Skeletal muscle tissue (tissue), 4 donors: ENCODE results near the gene IQCN. TPM values are rescaled to one million over a fixed set of nuclear protein-coding genes. Genes with fewer than 3 reads are reported as not detected.

Experiments used
- H3K27ac ChIP-seq: one replicate; pipeline ENCODE4 v1.7.0; 2013; ENCODE audit warnings: mild to moderate bottlenecking, low read depth, low read length, inconsistent platforms
- H3K27me3 ChIP-seq, 3 donors: one replicate each; pipeline ENCODE4 v1.7.0; 2013; ENCODE audit warnings: low read length in 3 of 3; ENCODE audit not compliant: control insufficient read depth in 3 of 3, insufficient read depth in 3 of 3
- H3K36me3 ChIP-seq, 3 donors: one replicate each; pipeline ENCODE4 v1.7.0; 2013; ENCODE audit warnings: low read length in 3 of 3; ENCODE audit not compliant: control insufficient read depth in 3 of 3, insufficient read depth in 3 of 3
- H3K4me1 ChIP-seq, 3 donors: one replicate each; pipeline ENCODE4 v1.7.0; 2013; ENCODE audit warnings: low read length in 3 of 3, mild to moderate bottlenecking in 3 of 3; ENCODE audit not compliant: control insufficient read depth in 3 of 3, insufficient read depth in 3 of 3
- H3K4me3 ChIP-seq, 3 donors: one replicate each; pipeline ENCODE4 v1.7.0; 2013; ENCODE audit warnings: low read length in 3 of 3
- H3K9ac ChIP-seq, 3 donors: one replicate each; pipeline ENCODE4 v1.7.0; 2013; ENCODE audit warnings: low read length in 3 of 3, mild to moderate bottlenecking in 3 of 3, moderate library complexity in 2 of 3, low read depth in 1 of 3
- H3K9me3 ChIP-seq, 3 donors: one replicate each; pipeline ENCODE4 v1.7.0; 2013; ENCODE audit warnings: low read length in 3 of 3; ENCODE audit not compliant: control insufficient read depth in 3 of 3
- total RNA-seq: library from RNA; depleted of rRNA; stranded (reverse); fragments of >200 nt; gene quantifications from one replicate; pipeline ENCODE4 v1.2.3, GENCODE V29; 2014
- donor health status: Osteomylitis.

Gene IQCN
- total RNA-seq, 1 donor from 2014 or later: 0.52 TPM

DNA sequence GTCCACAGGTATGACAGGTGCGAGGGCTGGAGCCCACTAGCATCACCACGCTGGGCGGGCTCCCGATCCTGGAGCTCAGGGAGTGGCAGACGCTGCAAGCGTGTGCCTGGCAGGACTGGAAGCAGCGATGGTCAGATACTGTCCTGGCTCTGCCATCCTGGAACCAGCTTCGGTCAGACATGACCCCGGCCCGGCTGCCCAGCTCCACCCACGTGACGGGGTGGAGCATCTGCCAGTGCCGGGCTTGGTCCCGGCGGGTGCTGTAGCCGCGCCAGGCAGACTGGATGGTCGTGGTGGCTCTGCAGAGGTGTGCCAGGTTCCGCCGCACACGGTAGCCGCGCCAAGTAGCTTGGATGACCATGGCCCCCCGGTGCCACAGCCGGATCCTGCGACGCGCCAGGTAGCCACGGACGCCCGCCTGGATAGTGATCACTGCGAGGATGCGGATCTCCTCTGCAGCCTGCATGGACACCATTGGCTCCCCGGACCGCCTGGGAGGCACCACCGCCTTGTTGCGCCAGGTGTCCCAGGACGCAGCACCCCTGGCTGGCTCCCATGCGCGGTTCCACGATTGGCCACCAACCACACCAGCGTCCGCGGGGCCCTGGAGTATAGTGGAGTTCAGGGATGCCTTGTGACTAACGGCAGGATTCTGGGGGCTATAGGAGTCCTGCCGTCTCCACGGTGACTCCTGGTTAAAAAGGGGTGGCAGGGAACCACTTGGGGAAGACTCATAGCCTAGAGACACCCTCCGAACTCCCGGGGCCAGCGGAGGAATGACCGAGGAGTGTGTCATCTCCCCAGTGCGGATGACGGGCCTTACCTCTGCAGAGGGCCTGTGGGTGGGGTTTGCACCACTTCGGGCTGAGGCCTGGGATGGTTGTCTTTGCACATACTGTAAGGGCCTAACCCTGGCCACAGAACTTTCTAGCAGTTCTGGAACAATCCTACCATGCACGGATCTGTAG is 16.5 kb downstream of the IQCN start:
- peaks cover 7 to 19% (median 11%) of the 10 kb centered on the region in 3 donors for H3K27me3 ChIP-seq
- no peak overlapping the region for H3K27ac ChIP-seq
- no peaks in the 10 kb centered on the region for H3K9me3 ChIP-seq
- no peaks in the 10 kb centered on the region for H3K36me3 ChIP-seq
- no peak overlapping the region for H3K9ac ChIP-seq
- H3K4me1 ChIP-seq: peaks cover 0 to 5% (median 0%) of the 10 kb centered on the region in 3 donors
- no peak overlapping the region for H3K4me3 ChIP-seq

- Histone ChIP-seq H3K27me3 (peaks cover 7 to 19% (median 11%) of the 10 kb centered on the region in 3 donors), H3K9me3 (no peaks in the 10 kb centered on the region), H3K9ac (no peak overlapping the region), H3K4me3 (no peak overlapping the region), H3K27ac (no peak overlapping the region), H3K4me1 (peaks cover 0 to 5% (median 0%) of the 10 kb centered on the region in 3 donors), H3K36me3 (no peaks in the 10 kb centered on the region)
These were observed 19.4 kb downstream of the IQCN start for GRCh38 chr19:18254546-18255503.

DNA sequence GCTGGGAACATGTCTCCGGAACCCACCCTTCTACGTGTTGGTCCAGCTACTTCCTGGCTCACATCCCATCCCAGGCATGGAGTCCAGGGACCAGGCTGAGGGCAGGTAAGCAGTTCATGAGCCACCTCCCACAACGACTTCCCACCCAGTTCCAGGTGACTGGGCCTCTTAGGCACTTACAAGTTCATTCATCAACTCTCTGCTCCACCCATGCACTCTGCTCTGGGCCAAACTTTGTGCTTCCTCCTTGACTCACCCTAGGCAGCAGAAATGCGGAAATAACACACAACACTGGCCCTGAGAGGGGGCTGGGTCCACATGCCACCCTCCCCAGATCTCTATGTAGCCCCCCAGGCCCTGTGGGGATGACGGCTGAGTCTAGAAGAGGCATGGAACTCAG is 20.5 kb downstream of the IQCN start:
- H3K9ac ChIP-seq: no peak overlapping the region
- H3K9me3 ChIP-seq: no peaks in the 10 kb centered on the region
- H3K36me3 ChIP-seq: no peaks in the 10 kb centered on the region
- H3K4me3 ChIP-seq: no peak overlapping the region
- H3K27me3 ChIP-seq: peaks cover 7 to 19% (median 11%) of the 10 kb centered on the region in 3 donors
- H3K4me1 ChIP-seq: peaks cover 0 to 5% (median 0%) of the 10 kb centered on the region in 3 donors
- H3K27ac ChIP-seq: no peak overlapping the region

GRCh38 chr19:18253130-18253529 is 21.1 kb downstream of the IQCN start:
- H3K9me3 ChIP-seq: no peaks in the 10 kb centered on the region
- H3K27me3 ChIP-seq: peaks cover 7 to 19% (median 12%) of the 10 kb centered on the region in 3 donors
- no peak overlapping the region for H3K4me3 ChIP-seq
- no peaks in the 10 kb centered on the region for H3K36me3 ChIP-seq
- peaks cover 0 to 5% (median 0%) of the 10 kb centered on the region in 3 donors for H3K4me1 ChIP-seq
- no peak overlapping the region for H3K9ac ChIP-seq
- no peak overlapping the region for H3K27ac ChIP-seq

- no peaks in the 10 kb centered on the region for H3K36me3 ChIP-seq
- H3K27me3 ChIP-seq: peaks cover 7 to 19% (median 18%) of the 10 kb centered on the region in 3 donors
- no peak overlapping the region for H3K9ac ChIP-seq
- peaks cover 0 to 8% (median 0%) of the 10 kb centered on the region in 3 donors for H3K4me1 ChIP-seq
- H3K27ac ChIP-seq: no peak overlapping the region
- H3K9me3 ChIP-seq: no peaks in the 10 kb centered on the region
- no peak overlapping the region for H3K4me3 ChIP-seq
These were observed 21.9 kb downstream of the IQCN start for GRCh38 chr19:18252370-18252717.

DNA sequence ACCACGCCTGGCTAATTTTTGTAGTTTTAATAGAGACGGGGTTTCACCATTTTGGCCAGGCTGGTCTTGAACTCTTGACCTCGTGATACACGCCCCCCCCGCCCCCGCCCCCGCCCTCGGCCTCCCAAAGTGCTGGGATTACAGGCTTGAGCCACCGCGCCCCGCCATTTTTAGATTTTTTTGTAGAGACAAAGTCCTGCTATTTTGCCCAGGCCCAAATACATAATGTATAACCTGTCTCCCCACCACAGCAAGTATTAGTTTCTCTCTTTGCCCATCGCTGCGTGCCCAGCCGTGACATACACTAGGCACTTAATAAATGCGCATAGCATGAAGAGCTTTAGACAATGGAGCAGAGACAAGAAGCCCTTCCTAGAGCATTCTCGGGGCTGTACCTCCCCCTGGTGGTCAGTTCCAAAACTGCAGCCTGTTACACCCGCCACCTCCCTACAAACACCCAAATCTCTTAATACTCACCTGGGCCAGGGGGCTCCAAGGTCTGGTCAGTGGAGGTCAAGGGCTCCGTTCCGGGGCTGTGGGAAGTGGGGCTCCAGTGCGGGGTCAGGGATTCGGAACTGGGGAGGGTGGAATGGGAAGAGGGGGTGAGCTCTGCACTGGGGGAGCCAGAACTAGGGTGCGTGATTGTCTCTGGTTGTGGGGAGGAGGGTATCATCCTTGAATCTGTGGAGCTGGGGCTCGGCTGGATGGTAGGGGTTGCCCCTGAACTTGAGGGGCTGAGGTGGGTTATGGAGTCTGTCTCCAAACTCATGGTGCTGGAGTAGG is 22.5 kb downstream of the IQCN start:
- no peak overlapping the region for H3K27ac ChIP-seq
- H3K27me3 ChIP-seq: peaks cover 7 to 19% (median 18%) of the 10 kb centered on the region in 3 donors
- no peak overlapping the region for H3K4me3 ChIP-seq
- no peaks in the 10 kb centered on the region for H3K9me3 ChIP-seq
- H3K36me3 ChIP-seq: no peaks in the 10 kb centered on the region
- H3K9ac ChIP-seq: no peak overlapping the region
- H3K4me1 ChIP-seq: peaks cover 0 to 5% (median 0%) of the 10 kb centered on the region in 3 donors

DNA sequence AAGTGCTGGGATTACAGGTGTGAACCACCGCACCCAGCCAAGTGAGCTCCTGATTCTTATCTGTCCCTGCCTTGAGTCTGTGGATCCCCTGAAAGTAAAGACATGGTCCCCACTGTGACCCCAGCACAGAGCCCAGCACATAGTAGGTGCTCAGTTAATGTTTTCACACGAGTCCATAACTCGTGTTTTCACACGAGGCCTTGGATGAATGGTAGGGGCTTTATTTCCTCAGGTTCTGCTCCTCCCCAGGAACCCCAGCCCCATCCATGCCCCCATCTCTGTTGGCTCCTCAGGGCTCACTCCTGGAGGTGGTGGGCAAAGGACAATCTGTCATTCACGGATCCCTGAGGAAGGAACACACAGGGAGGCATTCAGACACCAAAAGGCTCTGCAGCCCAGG is 24.4 kb downstream of the IQCN start:
- H3K4me1 ChIP-seq: peaks cover 0 to 5% (median 0%) of the 10 kb centered on the region in 3 donors
- H3K27ac ChIP-seq: no peak overlapping the region

GRCh38 chr19:18245297-18245696 is 29.0 kb downstream of the IQCN start:
- no peak overlapping the region for H3K9ac ChIP-seq
- no peak overlapping the region for H3K27ac ChIP-seq
- H3K27me3 ChIP-seq: peaks cover 0 to 7% (median 0%) of the 10 kb centered on the region in 3 donors
- H3K9me3 ChIP-seq: no peaks in the 10 kb centered on the region
- no peaks in the 10 kb centered on the region for H3K36me3 ChIP-seq
- H3K4me1 ChIP-seq: peaks cover 0 to 5% (median 0%) of the 10 kb centered on the region in 3 donors
- no peak overlapping the region for H3K4me3 ChIP-seq

More for the DNA sequence above, 24.4 kb downstream of the IQCN start:
- H3K9me3 ChIP-seq: no peaks in the 10 kb centered on the region
- no peaks in the 10 kb centered on the region for H3K36me3 ChIP-seq
- no peak overlapping the region for H3K9ac ChIP-seq
- H3K27me3 ChIP-seq: peaks cover 6 to 14% (median 12%) of the 10 kb centered on the region in 3 donors
- H3K4me3 ChIP-seq: no peak overlapping the region

DNA sequence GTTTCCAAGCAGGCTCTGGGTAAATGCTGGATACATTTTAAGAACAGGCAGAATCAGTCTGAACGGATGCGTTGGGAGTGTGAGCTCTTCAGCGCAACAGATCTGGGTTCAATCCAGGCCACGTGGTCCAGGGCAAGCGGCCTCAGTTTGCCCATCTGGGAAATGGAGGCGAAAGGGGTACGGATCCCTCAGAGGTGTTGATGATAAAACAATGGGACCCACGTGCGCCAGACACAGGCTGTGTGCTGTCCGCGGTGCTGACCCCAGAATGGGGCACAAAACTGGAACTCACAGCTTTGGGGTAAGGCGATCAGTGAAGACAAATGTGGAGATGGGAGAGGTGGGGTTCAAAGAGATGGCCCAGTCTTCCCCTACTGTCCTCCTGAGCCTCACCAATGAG is 34.9 kb downstream of the IQCN start:
- Histone ChIP-seq H3K9ac (no peak overlapping the region), H3K27me3 (peaks cover 0 to 11% (median 2%) of the 10 kb centered on the region in 3 donors), H3K36me3 (no peaks in the 10 kb centered on the region), H3K4me3 (no peak overlapping the region), H3K27ac (no peak overlapping the region), H3K4me1 (no peaks in the 10 kb centered on the region), H3K9me3 (no peaks in the 10 kb centered on the region)
